NCI-H345 treated with DMSO at 0.1 percent for 48 hours (cell line): ENCODE data around the gene AKAP7.
"Not testable (repeated sequence)": the region's sequence is repeated elsewhere in the genome, so short reads cannot be mapped to it uniquely, and the experiment has no call there.

ENCODE experiments used
- DNase-seq: peaks from one replicate; lab custom pipeline; 2025; ENCODE audit not compliant: unreplicated experiment; lab: John Stamatoyannopoulos, UW

Gene AKAP7

DNA sequence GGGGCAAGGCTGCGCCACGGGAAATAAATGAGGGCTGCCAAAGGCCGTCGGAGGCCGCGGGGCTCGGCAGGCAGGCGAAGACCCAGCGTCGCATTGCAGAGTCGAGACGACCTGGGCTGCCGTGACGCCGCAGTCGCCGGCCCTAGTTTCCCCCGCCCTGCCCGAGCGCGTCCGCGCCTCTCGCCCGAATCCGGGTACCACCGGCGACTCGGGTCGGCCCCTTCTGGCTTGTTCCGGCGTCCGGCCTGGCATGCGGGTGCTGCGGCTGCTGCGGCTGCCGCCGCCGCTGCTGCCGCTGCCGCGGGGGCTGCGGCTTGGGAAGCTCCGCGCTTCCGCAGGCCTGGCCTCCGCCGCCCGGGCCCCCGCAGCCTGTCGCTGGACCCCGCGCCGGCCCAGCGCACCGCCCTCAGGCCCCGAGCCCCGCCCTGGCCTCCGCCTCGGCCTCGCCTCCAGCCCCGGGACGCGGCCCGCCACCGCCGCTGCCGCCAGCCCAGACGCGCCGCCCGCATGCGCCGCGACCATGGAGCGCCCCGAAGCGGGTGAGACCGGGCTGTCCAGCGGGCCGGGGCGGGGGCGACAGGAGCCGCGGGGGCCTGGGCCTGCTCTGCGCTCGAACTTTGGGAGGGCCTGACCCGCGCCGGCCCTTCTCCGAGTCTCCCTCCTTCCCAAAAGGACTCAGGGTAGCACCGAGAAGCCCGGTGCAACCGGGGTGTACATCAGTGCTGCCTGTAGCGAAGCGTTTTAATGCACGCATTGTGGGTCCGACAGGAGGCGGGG, at the start of gene AKAP7:
AKAP7 (plus strand) TSS at position 224 of the 777 bp plus-strand sequence; CDS start at position 521, 297 bp downstream.
- DNase-seq = no peak

DNA sequence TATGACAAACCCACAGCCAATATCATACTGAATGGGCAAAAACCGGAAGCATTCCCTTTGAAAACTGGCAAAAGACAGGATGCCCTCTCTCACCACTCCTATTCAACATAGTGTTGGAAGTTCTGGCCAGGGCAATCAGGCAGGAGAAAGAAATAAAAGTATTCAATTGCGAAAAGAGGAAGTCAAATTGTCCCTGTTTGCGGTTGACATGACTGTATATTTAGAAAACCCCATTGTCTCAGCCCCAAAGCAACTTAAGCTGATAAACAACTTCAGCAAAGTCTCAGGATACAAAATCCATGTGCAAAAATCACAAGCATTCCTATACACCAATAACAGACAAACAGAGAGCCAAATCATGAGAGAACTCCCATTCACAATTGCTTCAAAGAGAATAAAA, 44.9 kb upstream of the AKAP7 start:
- not testable (repeated sequence) for DNase-seq

DNA sequence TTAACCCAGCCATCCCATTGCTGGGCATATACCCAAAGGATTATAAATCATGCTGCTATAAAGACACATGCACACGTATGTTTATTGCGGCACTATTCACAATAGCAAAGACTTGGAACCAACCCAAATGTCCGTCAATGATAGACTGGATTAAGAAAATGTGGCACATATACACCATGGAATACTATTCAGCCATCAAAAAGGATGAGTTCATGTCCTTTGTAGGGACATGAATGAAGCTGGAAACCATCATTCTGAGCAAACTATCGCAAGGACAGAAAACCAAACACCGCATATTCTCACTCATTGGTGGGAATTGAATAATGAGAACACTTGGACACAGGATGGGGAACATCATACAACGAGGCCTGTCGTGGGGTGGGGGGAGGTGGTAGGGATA, 43.3 kb upstream of the AKAP7 start:
- not testable (repeated sequence) for DNase-seq

DNA sequence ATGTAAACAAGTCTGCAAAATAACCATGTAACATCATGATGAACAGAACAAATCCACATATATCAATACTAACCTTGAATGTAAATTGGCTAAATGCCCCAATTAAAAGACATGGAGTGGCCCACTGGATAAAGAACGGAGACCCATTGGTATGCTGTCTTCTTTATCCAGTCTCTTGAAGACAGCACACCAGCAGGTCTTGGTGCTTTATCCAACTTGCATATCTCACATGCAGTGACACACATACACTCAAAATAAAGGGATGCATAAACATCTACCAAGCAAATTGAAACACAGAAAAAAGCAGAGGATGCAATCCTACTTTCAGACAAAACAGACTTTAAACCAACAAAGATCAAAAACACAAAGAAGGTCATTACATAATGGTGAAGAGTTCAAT, 41.9 kb upstream of the AKAP7 start:
- no peak for DNase-seq

DNA sequence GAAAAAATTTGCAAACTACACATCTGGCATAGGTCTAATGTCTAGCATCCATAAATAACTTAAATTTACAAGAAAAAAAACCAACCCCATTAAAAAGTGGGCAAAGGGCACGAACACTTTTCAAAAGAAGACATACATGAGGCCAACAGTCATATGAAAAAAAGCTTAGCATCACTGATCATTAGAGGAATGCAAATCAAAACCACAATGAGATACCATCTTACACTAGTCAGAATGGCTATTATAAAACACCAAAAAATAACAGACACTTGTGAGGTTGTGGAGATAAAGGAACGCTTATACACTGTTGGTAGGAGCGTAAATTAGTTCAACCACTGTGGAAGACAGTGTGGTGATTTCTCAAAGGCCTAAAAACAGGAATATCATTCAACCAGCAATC, 38.5 kb upstream of the AKAP7 start:
- DNase-seq = no peak

DNA sequence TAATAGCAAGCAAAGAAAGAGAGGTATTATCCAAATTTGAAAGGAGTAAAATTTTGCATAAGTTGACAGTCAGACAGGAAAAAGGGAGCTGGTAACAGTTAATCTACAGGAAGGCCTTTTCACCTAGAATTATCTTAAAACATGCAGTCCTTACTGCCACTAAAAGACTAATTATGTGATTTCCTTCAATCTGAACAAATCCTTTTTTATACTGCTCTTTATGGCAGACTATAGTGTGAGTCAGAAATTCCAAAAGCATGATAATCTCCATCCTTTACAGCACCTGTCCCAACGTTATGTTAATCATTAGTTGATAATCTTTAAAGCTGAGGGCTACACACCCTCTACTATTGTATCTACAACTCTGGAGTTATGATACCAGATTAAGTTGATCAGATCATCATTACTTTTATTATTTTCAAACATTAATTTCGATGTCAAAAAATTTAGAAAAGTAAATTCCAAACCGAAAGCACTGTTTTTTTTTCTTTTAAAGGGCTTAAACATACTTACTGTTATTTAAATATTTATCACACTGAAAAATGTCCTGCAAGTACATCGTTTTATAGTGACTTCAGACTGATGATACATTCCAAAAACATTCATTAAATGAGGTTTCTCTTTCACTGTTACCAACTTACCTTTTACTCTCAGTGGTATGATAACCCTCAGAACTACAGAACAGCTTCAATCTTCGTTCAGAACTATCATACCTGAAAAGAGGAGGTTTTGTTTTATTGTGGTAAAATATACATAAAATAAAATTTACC, 33.2 kb upstream of the AKAP7 start:
- no peak for DNase-seq

DNA sequence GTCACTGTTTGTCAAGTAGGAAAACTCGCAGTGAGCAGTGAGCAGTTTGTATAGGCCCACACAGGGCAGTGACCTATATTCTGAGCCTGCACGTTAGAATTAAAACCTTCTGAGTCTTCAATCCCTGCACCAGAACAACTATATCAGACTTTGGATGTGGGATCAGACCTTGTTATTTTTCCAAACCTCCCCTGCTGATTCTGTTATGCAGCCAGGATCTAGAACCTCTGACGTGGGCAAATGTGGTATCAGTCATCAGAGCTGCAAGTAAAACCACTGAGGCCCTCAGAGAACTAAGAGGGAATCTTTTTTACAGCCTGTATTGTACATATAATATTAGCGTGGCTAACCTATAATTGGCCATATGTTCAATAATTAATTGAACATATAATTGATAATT, 32.0 kb upstream of the AKAP7 start:
- DNase-seq = no peak

DNA sequence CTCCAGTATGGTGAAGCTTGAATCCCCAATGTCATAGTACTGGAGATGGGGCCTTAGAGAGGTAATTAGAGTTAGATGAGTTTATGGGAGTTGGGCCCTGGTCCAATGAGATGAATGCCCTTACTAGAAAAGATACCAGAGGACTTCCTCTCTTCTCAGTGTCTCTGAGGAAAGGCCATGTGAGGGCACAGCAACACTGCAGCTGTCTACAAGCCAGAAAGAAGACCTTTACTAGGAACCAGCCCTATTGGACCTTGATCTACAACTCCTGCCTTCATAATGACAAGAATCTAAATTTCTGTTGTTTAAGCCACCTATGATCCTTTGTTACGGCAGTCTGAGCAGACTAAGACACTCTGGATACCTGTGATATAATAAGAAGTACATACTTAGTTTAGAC, 31.4 kb upstream of the AKAP7 start:
- DNase-seq = no peak

DNA sequence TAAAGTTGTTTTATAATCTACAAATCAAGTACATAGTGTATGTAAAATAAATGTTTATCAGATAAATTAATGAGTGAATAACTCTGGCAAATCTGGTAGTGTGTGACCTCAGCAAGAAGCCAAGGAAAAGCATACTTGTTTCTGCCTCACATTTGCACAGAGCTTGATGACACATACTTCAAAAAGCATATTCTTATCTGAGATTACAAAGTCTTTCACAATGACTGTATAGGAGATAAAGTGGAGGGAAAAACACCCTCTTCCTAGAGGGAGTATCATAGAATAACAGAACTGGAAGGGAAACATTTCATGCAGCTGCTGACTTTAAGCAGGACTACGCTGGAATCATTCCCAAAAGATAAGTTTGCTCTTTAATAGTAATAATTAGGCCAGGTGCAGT, 28.1 kb upstream of the AKAP7 start:
- no peak for DNase-seq

DNA sequence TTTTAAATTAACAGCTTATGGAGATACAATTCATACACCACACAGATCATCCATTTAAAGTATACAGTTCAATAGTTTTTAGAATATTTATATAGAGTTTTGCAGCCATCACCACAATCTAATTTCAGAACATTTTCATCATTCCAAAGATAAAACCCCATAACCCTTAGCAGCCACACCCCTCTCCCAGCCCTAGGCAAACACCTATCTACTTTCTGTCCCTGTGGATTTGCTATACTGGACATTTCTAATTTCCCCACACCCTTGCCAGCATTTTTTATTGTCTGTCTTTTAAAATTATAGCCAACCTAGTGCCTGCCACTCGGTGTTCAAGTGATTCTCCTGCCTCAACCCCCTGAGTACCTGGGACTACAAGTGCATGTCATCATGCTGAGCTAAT, 23.0 kb upstream of the AKAP7 start:
- DNase-seq = no peak

DNA sequence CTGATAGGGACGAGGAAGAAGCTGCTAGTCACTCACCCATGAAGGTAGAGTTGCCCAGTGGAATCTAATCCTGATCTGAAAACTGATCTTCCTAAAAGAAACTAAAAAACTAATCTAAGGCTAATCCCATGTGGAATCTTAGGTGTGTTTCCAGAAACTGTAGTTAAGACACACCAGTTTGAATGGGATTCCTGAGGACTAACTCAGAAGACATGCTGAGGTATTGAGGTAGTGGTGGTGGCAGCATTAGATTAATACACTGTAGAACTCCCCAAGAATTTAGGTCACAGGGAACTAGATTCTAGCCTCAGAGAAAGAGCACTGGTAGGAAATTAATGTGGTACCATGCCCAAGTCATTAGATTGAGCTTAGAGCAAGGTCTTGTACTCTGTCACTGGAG, 19.6 kb upstream of the AKAP7 start:
- no peak for DNase-seq

DNA sequence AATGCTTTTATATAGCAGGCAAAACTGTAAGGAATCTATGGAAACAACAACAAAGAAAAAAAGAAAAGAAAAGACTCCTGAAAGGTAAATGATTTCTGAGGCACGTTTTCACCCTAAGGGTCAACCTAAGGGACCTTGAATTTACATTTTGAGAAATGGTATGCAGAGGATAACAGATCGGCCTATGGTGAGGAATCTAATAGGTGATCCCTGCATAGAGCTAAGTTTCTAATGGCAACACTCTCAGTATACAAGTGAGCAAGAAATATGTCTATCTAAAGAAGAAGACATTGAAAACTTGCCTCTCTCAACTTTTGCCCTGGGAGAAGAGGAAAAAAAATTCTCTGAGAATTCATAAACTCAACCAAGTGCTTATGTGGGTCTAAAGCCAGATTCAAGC, 18.9 kb upstream of the AKAP7 start:
- no peak for DNase-seq

DNA sequence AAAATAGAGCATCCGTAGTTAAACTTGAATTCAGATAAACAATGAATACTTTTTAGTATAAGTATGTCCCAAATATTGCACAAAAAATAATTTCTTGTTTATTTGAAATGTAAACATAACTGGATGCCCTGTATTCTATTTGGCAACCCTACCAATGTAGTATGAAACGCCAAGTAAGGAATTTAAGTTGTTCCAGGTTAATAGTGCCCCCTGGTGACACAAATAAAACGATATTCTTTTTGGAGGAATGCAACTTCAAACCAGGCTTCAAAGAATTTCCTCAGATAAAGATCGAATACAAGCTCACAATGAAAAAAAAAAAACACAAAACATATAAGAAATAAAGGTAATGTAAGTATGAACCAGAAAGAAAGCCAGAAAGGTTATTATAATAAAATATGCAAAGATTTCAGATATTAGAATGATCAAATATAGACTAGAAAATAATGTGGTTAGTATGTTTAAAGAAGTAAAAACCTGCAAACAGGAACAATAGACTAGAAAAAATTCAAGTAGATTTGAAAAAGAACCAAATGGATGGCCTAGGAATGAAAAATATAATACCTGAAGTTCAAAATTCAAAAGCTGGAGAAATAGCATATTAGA, 18.4 kb upstream of the AKAP7 start:
- DNase-seq = no peak

DNA sequence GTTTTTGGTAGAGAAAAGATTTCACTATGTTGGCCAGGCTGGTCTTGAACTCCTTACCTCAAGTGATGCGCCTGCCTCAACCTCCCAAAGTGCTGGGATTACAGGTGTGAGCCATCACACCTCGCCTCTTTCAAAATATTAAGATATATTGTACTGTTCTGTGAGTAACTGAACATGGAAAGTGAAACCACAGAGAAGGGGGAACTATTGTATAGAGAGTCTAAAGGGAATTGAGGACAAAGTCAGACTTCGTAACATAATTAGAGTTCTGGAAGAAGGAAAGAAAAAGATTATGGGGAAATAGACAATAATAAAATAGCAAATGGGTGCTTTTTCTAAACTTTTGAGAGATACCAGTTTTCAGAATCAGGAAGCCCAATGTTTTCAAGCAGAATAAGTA, 17.4 kb upstream of the AKAP7 start:
- no peak for DNase-seq

DNA sequence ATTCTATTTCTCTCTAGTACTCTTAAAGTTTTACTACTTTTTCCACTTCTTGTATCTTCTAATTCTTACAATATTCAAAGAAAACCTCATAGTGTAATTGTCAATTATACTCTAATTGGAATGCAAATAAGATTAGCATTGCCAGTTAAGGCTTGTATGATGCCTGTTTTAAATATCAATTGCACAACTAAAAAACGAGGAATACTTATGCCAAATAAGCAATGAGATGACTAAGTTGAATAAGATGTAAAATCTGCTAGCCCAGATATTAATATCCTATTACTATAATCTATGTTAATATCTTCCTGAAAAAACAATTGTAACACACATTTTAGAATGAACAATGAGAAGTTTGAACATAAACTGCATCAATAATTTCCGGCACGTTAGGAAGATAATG, 13.3 kb upstream of the AKAP7 start:
- DNase-seq = no peak

DNA sequence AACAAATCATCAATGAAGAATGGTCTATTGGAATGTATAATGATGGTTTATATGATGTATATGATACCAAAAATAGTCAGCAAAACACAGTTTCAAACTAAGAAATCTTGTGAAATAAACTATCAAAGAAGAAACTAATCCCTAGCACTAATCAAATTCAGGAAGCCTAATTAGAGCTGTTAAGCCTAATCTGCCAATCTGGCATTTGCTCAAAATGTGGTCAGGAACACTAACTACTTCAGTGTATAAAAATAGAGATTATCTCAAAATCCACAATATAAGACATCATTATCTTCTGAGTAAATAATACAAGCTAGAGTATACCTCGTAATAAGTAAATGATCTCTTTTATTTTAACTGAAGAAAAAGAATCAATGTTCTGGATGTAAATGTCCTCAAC, 12.8 kb upstream of the AKAP7 start:
- DNase-seq = no peak

DNA sequence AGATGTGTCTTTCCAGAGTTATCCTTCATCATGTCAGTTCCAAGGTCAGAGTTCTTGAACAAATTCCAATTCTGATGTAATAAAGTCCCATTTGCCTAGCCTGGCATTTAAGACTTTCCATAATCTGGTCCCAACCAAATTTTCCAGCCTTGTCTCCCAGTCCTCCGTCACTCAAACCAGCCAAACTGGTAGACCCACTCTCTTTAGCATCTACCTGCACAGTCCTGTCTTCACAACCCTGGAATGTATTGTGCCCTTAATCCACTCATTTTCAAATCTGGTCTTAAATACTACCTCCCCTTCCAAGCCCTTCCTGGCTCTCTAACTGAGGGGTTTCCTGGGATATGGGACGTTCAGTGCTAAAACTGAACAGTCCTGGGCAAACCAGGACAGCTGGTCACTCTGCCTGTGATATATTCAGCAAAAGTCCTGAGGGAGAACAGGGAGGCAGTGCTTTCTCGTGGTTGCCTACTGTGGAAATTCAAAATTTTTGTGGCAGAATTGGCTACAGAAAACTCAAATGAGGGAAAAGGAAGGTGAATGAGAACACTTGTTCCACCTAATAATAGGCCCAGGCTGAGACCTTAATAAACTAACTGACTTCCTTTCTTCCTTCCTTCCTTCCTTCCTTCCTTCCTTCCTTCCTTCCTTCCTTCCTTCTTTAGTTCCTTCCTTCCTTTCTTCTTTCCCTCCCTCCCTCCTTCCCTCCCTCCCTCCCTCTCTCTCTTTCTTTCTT, 10.8 kb upstream of the AKAP7 start:
- DNase-seq = no peak

DNA sequence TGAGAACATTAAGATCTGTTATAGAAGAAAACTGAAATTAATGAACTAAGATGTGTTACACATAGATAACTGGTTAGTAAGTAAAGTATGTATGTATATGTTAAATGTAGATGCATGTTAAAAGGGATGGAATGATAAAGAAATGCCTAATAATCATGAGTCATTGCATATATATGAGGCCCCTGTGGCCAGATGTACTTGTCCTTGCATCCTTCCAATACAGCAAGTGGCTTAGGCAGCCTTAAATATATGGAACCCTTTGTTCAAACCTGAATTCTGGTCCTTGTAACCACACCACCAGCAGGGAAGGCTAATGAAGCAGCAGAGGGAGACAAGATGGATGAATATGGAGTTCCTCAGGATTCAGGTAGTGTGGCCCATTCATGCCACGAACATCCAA, 9.8 kb upstream of the AKAP7 start:
- DNase-seq = no peak

DNA sequence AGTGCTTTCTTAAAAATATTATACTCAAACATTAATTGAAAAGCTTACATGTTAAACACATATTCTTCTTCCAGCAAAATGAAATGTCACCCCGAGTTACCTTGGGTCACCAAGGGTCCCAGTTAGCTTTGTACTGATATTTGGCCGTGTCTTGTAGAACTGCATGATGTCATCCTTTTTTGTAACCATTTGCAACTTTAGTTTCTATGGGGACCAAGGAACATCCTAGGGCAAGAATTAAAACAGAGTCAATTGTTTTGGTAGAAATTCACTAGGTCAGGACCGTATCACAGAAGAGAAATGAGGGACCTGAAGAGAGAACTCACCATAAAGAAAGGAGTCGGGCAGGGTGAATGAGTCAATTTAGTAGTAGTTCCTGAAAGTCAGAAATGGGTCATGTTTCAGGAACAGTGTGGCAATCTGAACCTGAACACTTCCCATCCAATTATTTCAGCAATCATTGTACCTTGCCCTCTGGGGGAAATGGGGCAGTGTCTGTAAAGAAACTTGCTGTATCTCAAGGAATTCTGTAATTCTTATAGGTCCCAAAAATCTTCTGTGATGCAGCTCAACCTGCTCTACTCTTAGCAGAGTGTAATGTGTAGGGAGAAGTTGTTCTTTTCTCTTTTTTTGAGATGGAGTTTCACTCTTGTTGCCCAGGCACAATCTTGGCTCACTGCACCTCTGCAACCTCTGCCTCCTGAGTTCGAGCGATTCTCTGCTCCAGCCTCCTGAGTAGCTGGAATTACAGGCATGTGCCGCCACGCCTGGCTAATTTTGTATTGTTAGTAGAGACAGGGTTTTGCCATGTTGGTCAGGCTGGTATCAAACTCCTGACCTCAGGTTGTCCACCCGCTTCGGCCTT, 5.3 kb upstream of the AKAP7 start:
- no peak for DNase-seq

DNA sequence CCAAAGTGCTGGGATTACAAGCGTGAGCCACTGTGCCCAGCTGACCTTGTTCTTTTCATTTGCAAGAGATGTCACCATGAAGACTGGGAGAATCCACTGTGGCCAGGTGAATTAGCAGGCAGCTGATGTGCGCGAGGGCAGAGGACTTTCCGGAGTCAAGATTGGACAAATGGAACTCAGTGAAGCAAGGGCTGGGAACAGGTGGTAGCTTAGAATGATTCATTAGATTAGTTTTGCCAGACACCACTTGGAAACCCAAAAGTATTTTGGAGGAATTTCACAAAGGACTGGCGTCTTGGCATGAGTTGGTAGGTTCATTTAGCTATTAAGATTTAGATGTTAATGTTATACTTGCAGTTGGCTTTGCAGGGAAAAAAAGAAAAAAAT, 4.7 kb upstream of the AKAP7 start:
- no peak for DNase-seq

DNA sequence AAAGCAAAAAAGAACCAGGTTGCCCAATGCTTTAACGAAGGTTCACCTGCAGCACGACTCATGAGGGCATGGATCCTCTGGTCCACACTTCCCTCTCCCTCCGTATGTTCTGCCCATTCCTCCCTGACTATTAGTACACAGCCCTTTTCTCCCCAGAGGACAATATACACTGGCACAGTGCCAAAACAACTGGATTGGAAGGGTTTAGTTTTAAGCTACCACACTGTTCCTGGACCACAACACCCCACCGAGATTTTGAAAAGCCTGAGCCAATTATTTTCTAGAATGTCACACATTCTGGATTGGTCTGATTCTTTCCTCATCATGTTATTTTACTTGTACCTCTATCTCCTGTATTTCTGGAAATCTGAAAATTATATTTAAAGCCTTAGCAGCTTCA, 2.9 kb upstream of the AKAP7 start:
- DNase-seq = no peak
